ENCODE results near the gene PNKD.

Gene PNKD

GRCh38 chr2:218291318-218292047 lies 21.2 kb downstream of the PNKD start:
- peak overlapping the region; percentile 78 for H3K4me2 ChIP-seq (ENCODE audit: low read length)
- H3K9me3 ChIP-seq (ENCODE audit: control insufficient read depth, insufficient read depth, low read length), result no peaks in the 10 kb centered on the region
- no peaks in the 10 kb centered on the region for H3K9me2 ChIP-seq (replicated peaks; ENCODE audit: control insufficient read depth, low read length)
- no peaks in the 10 kb centered on the region for H3K36me3 ChIP-seq (ENCODE audit: control insufficient read depth, low read length)
- TF ChIP-seq, protein P1, sequence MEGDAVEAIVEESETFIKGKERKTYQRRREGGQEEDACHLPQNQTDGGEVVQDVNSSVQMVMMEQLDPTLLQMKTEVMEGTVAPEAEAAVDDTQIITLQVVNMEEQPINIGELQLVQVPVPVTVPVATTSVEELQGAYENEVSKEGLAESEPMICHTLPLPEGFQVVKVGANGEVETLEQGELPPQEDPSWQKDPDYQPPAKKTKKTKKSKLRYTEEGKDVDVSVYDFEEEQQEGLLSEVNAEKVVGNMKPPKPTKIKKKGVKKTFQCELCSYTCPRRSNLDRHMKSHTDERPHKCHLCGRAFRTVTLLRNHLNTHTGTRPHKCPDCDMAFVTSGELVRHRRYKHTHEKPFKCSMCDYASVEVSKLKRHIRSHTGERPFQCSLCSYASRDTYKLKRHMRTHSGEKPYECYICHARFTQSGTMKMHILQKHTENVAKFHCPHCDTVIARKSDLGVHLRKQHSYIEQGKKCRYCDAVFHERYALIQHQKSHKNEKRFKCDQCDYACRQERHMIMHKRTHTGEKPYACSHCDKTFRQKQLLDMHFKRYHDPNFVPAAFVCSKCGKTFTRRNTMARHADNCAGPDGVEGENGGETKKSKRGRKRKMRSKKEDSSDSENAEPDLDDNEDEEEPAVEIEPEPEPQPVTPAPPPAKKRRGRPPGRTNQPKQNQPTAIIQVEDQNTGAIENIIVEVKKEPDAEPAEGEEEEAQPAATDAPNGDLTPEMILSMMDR (IDR thresholded peaks at IDR 0.05; ENCODE audit: low read depth, low read length, poor library complexity, severe bottlenecking), result no peak
- no peak for TF ChIP-seq EZH2phosphoT487 (IDR thresholded peaks at IDR 0.05; ENCODE audit: borderline replicate concordance, low read length)
- H3K4me3 ChIP-seq (ENCODE audit: low read length), result peak overlapping the region; percentile 82
- H3K27me3 ChIP-seq (ENCODE audit: control insufficient read depth, low read length), result no peaks in the 10 kb centered on the region
- H4K20me1 ChIP-seq (ENCODE audit: control insufficient read depth, insufficient read depth, low read depth, low read length), result no peaks in the 10 kb centered on the region
- peak overlapping the region; percentile 65 for H3K27ac ChIP-seq (ENCODE audit: low read depth, low read length)
- peaks cover 31% of the 10 kb centered on the region for H3K79me2 ChIP-seq (ENCODE audit: control insufficient read depth, low read length)
- peaks cover 55% of the 10 kb centered on the region for H3K4me1 ChIP-seq (ENCODE audit: control insufficient read depth, low read length)
- peaks cover 10% of the 10 kb centered on the region for H3F3A ChIP-seq (ENCODE audit: control insufficient read depth, insufficient read depth)

GRCh38 chr2:218292048-218293014 lies 22.0 kb downstream of the PNKD start, which contains the start of gene TMBIM1:
Gene TMBIM1, minus strand, starts transcription at chr2:218292503. Its CDS starts 10,362 bp downstream, at chr2:218282141.
- Histone ChIP-seq H3K27ac (ENCODE audit: low read depth, low read length) (peak within 1 kb of the TSS; percentile 65), H3F3A (ENCODE audit: control insufficient read depth, insufficient read depth) (peaks cover 10% of the 10 kb centered on the region), H3K4me1 (ENCODE audit: control insufficient read depth, low read length) (peaks cover 47% of the 10 kb centered on the region), H3K4me3 (ENCODE audit: low read length) (peak within 1 kb of the TSS; percentile 82), H3K79me2 (ENCODE audit: control insufficient read depth, low read length) (peaks cover 26% of the 10 kb centered on the region), H3K36me3 (ENCODE audit: control insufficient read depth, low read length) (no peaks in the 10 kb centered on the region), H3K9me2 (replicated peaks; ENCODE audit: control insufficient read depth, low read length) (no peaks in the 10 kb centered on the region), H3K9me3 (ENCODE audit: control insufficient read depth, insufficient read depth, low read length) (no peaks in the 10 kb centered on the region), H4K20me1 (ENCODE audit: control insufficient read depth, insufficient read depth, low read depth, low read length) (no peaks in the 10 kb centered on the region), H3K27me3 (ENCODE audit: control insufficient read depth, low read length) (no peaks in the 10 kb centered on the region), H3K4me2 (ENCODE audit: low read length) (peak within 1 kb of the TSS; percentile 78)
- TF ChIP-seq, protein P1 (IDR thresholded peaks at IDR 0.05; ENCODE audit: low read depth, low read length, poor library complexity, severe bottlenecking), result peak; percentile 65
- TF ChIP-seq EZH2phosphoT487 (IDR thresholded peaks at IDR 0.05; ENCODE audit: borderline replicate concordance, low read length), result no peak

- H3F3A ChIP-seq (ENCODE audit: control insufficient read depth, insufficient read depth), result peaks cover 10% of the 10 kb centered on the region
- H3K79me2 ChIP-seq (ENCODE audit: control insufficient read depth, low read length), result peaks cover 22% of the 10 kb centered on the region
- peaks cover 39% of the 10 kb centered on the region for H3K4me1 ChIP-seq (ENCODE audit: control insufficient read depth, low read length)
- H3K4me2 ChIP-seq (ENCODE audit: low read length), result no peak overlapping the region
- H3K27ac ChIP-seq (ENCODE audit: low read depth, low read length), result no peak overlapping the region
- no peaks in the 10 kb centered on the region for H3K9me3 ChIP-seq (ENCODE audit: control insufficient read depth, insufficient read depth, low read length)
- H3K36me3 ChIP-seq (ENCODE audit: control insufficient read depth, low read length), result no peaks in the 10 kb centered on the region
- no peaks in the 10 kb centered on the region for H3K9me2 ChIP-seq (replicated peaks; ENCODE audit: control insufficient read depth, low read length)
- H3K4me3 ChIP-seq (ENCODE audit: low read length), result no peak overlapping the region
- H3K27me3 ChIP-seq (ENCODE audit: control insufficient read depth, low read length), result no peaks in the 10 kb centered on the region
- H4K20me1 ChIP-seq (ENCODE audit: control insufficient read depth, insufficient read depth, low read depth, low read length), result no peaks in the 10 kb centered on the region
- TF ChIP-seq, protein P1 (IDR thresholded peaks at IDR 0.05; ENCODE audit: low read depth, low read length, poor library complexity, severe bottlenecking), result no peak
- no peak for TF ChIP-seq EZH2phosphoT487 (IDR thresholded peaks at IDR 0.05; ENCODE audit: borderline replicate concordance, low read length)
Measured at GRCh38 chr2:218293715-218294429, 23.6 kb downstream of the PNKD start.
